Sciatic nerve (tissue), 2 donors: ENCODE results near the gene SUSD1. TPM values are rescaled to one million over a fixed set of nuclear protein-coding genes. Genes with fewer than 3 reads are reported as not detected.
"Not testable (repeated sequence)": the region's sequence is repeated elsewhere in the genome, so short reads cannot be mapped to it uniquely, and the experiment has no call there.

ENCODE experiments used
- ATAC-seq: fragments of 200-7000 bp; cut with Tn5 transposase; one replicate; pipeline ENCODE4 v1.9.1; 2020; ENCODE audit warnings: mild to moderate bottlenecking, moderate library complexity
- DNase-seq: peaks from one replicate; pipeline ENCODE4 v3.0.0-alpha.2; 2020; ENCODE audit warnings: low spot score
- intact Hi-C: fragments of 100-400 bp; cut with DNase I; formaldehyde crosslinking; loops from one replicate; pipeline ENCODE4 v1.14.2; 2022
- total RNA-seq: library from RNA; stranded (reverse); fragmentation: NEBNext Ultra II Directional; extraction: Animal tissue kit (Norgen Biotek cat#: 25700); gene quantifications from one replicate; pipeline ENCODE4 v1.2.1, GENCODE V29; 2021
- donor health status: DM: no; HTN: no; CAD: no.
- donor health status: DM: no; HTN: no; CAD: no.

SUSD1 gene
- total RNA-seq, 1 donor from 2014 or later = 12.8 TPM

GRCh38 chr9:112080831-112081542 is 94.1 kb downstream of the SUSD1 start:
- DNase-seq (no peak), ATAC-seq (no peak)
- intact Hi-C loops = no loop called here

GRCh38 chr9:112078432-112078831 is 96.7 kb downstream of the SUSD1 start:
- intact Hi-C loops = no loop called here
- ATAC-seq = no peak
- DNase-seq = no peak

GRCh38 chr9:112076814-112077213 is 98.3 kb downstream of the SUSD1 start:
- no peak for DNase-seq
- intact Hi-C loops = no loop called here

GRCh38 chr9:112075009-112075378 is 100.1 kb downstream of the SUSD1 start:
- intact Hi-C loops = no loop called here
- ATAC-seq (no peak), DNase-seq (no peak)

More at GRCh38 chr9:112076814-112077213, 98.3 kb downstream of the SUSD1 start:
- no peak for ATAC-seq

GRCh38 chr9:112074250-112075008 is 100.7 kb downstream of the SUSD1 start:
- peak; percentile 83 for DNase-seq
- peak; percentile 91 for ATAC-seq
- intact Hi-C loops = no loop called here

GRCh38 chr9:112073639-112074173 is 101.4 kb downstream of the SUSD1 start:
- ATAC-seq, DNase-seq, intact Hi-C loops: not testable (repeated sequence)

GRCh38 chr9:112072721-112073638 is 102.1 kb downstream of the SUSD1 start:
- ATAC-seq (no peak), DNase-seq (no peak)
- intact Hi-C loops = no loop called here

- intact Hi-C loops = no loop called here
- ATAC-seq (peak; percentile 25), DNase-seq (no peak)
Observed at GRCh38 chr9:112069318-112070169, 105.6 kb downstream of the SUSD1 start.

GRCh38 chr9:112065806-112066606 is 109.1 kb downstream of the SUSD1 start:
- no peak for ATAC-seq
- DNase-seq = no peak
- intact Hi-C loops = no loop called here

GRCh38 chr9:112064871-112065270 is 110.2 kb downstream of the SUSD1 start:
- intact Hi-C loops = no loop called here
- no peak for DNase-seq
- no peak for ATAC-seq

- ATAC-seq = no peak
- DNase-seq = no peak
- intact Hi-C loops = no loop called here
Observed at GRCh38 chr9:112063586-112063985, 111.5 kb downstream of the SUSD1 start.

GRCh38 chr9:112063151-112063550 is 111.9 kb downstream of the SUSD1 start:
- intact Hi-C loops = no loop called here
- peak; percentile 71 for ATAC-seq
- no peak for DNase-seq

- ATAC-seq (peak; percentile 76), DNase-seq (no peak)
- intact Hi-C loops = no loop called here
Observed at GRCh38 chr9:112061152-112061740, 113.9 kb downstream of the SUSD1 start.

GRCh38 chr9:112059966-112060320 is 115.2 kb downstream of the SUSD1 start:
- DNase-seq (no peak), ATAC-seq (no peak)
- intact Hi-C loops = no loop called here

- intact Hi-C loops = no loop called here
- ATAC-seq (peak; percentile 76), DNase-seq (no peak)
Observed at GRCh38 chr9:112059145-112059965, 115.7 kb downstream of the SUSD1 start.

- intact Hi-C loops = no loop called here
- ATAC-seq = no peak
Observed at GRCh38 chr9:112056996-112057395, 118.1 kb downstream of the SUSD1 start.

More at GRCh38 chr9:112056996-112057395, 118.1 kb downstream of the SUSD1 start:
- no peak for DNase-seq
